ENCODE measurements around the gene EXOC7. TPM values are rescaled to one million over a fixed set of nuclear protein-coding genes. Genes with fewer than 3 reads are reported as not detected.

EXOC7 gene
- total RNA-seq, 4 donors from 2014 or later: 51.7 to 87.3 (median 75.1) TPM

- no peak for TF ChIP-seq POLR2A (IDR thresholded peaks at IDR 0.05)
- TF ChIP-seq EP300 (IDR thresholded peaks at IDR 0.05): no peak
- TF ChIP-seq CTCF (IDR thresholded peaks at IDR 0.05): no peak
- no peak overlapping the region for H3K4me3 ChIP-seq
- H3K9me3 ChIP-seq: no peaks in the 10 kb centered on the region
- no peaks in the 10 kb centered on the region for H3K27me3 ChIP-seq
- WGBS, 2 donors: 86 to 92% methylated on average over 10 to 11 of the region's 11 CpGs
- no peak for DNase-seq (ENCODE audit: low spot score in 2 of 2)
- H3K36me3 ChIP-seq: peaks cover 0 to 99% (median 39%) of the 10 kb centered on the region in 3 donors
- no peak overlapping the region for H3K27ac ChIP-seq
- H3K4me1 ChIP-seq: no peaks in the 10 kb centered on the region
These were observed 16.1 kb downstream of the EXOC7 start for GRCh38 chr17:76087531-76087930.

- Histone ChIP-seq H3K4me3 (no peak overlapping the region), H3K9me3 (no peaks in the 10 kb centered on the region), H3K4me1 (no peaks in the 10 kb centered on the region), H3K27ac (no peak overlapping the region), H3K27me3 (no peaks in the 10 kb centered on the region), H3K36me3 (peaks cover 0 to 95% (median 39%) of the 10 kb centered on the region in 3 donors)
- no peak for DNase-seq (ENCODE audit: low spot score in 2 of 2)
- WGBS, 2 donors: 86 to 94% methylated on average over 8 to 9 of the region's 9 CpGs
- TF ChIP-seq EP300 (IDR thresholded peaks at IDR 0.05): no peak
- TF ChIP-seq CTCF (IDR thresholded peaks at IDR 0.05): no peak
- TF ChIP-seq POLR2A (IDR thresholded peaks at IDR 0.05): no peak
These were observed 17.2 kb downstream of the EXOC7 start for GRCh38 chr17:76086384-76086783.

- Histone ChIP-seq H3K27me3 (no peaks in the 10 kb centered on the region), H3K27ac (no peak overlapping the region), H3K36me3 (peaks cover 0 to 89% (median 39%) of the 10 kb centered on the region in 3 donors), H3K4me3 (no peak overlapping the region), H3K4me1 (no peaks in the 10 kb centered on the region), H3K9me3 (no peaks in the 10 kb centered on the region)
- 92 to 96% methylated on average over 13 of the region's 13 CpGs for WGBS, 2 donors
- TF ChIP-seq CTCF (IDR thresholded peaks at IDR 0.05) (no peak), POLR2A (IDR thresholded peaks at IDR 0.05) (no peak), EP300 (IDR thresholded peaks at IDR 0.05) (no peak)
- no peak for DNase-seq (ENCODE audit: low spot score in 2 of 2)
These were observed 17.7 kb downstream of the EXOC7 start for GRCh38 chr17:76085731-76086366.

DNA sequence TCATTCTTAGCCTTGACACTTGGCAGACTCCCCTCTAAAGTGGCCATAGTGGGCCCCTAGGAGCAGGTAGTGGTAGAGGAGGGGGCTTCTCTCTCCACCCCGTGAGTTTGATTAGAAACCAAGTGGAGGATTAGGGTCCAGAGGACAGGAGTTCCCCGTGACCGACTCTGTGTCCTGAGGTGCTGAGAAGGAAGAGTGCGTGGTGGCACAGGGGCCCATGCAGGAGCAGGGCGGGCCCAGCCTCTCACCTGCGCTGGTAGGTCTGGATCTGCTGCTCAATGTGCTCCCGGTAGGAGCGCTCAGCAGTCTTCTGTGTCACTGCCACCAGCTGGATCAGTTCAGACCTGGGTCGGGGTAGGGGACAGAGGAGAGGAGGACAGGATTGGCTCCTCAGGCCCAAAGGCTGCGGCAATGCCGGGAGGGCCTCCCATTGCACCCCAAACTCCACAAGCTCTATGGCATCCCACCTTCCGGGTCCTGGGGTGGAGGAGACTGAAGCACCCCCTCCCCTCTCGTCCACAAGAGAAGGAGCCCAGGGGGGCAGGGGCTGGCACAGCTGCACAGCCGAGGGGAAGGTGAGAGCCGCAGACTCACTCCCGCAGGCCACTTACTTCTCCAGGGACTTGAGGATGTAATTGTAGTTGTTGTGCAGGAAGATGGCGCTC is 18.4 kb downstream of the EXOC7 start:
- Histone ChIP-seq H3K4me3 (no peak overlapping the region), H3K27ac (no peak overlapping the region), H3K27me3 (no peaks in the 10 kb centered on the region), H3K9me3 (no peaks in the 10 kb centered on the region), H3K36me3 (peaks cover 0 to 83% (median 37%) of the 10 kb centered on the region in 3 donors), H3K4me1 (peaks cover 0 to 5% (median 2%) of the 10 kb centered on the region in 4 donors)
- no peak for DNase-seq (ENCODE audit: low spot score in 2 of 2)
- 79 to 90% methylated on average over 9 to 17 of the region's 17 CpGs for WGBS, 2 donors
- no peak for TF ChIP-seq EP300 (IDR thresholded peaks at IDR 0.05)
- TF ChIP-seq CTCF (IDR thresholded peaks at IDR 0.05): no peak
- no peak for TF ChIP-seq POLR2A (IDR thresholded peaks at IDR 0.05)

DNA sequence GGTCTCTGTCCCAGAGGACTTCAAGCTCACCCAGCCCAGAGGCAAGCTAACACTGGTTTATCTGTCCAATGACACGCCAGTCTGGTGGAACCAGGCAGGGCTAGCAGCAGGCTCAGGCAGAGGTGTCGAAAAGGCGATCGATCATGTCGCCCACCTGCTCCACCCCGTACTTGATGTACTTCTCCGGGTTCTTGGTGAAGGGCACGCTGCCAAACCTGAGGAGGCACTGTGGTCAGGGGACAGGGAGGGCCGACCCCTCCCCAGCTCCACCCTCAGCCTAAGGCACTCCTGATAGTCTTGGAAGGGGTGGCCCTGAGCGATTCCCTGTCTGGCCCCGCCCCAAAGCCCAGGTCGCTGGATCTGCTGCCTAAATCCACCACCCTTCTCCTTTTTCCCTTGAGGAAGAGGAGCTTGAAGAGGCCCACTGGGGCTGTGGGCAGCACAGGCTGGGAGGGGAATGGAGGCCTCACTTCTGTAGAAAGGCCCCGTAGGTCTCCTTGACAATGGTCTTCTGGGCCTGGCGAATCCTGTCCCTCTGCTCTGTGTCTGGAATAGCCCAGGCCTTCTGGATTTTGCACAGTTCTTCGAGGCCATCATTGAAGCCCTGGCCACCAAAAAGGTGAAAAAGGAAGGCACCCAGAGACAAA is 19.9 kb downstream of the EXOC7 start:
- DNase-seq (ENCODE audit: low spot score in 2 of 2): no peak
- no peaks in the 10 kb centered on the region for H3K9me3 ChIP-seq
- H3K4me3 ChIP-seq: no peak overlapping the region
- no peak for TF ChIP-seq POLR2A (IDR thresholded peaks at IDR 0.05)
- TF ChIP-seq EP300 (IDR thresholded peaks at IDR 0.05): no peak
- TF ChIP-seq CTCF (IDR thresholded peaks at IDR 0.05): no peak
- 82 to 83% methylated on average over 14 to 15 of the region's 15 CpGs for WGBS, 2 donors
- H3K27me3 ChIP-seq: peaks cover 0 to 10% of the 10 kb centered on the region in 2 donors
- peaks cover 0 to 14% (median 3%) of the 10 kb centered on the region in 4 donors for H3K4me1 ChIP-seq
- peaks cover 0 to 67% (median 24%) of the 10 kb centered on the region in 3 donors for H3K36me3 ChIP-seq
- no peak overlapping the region for H3K27ac ChIP-seq

All from tibial nerve (tissue), 4 donors.